NCI-H2196 (cell line): ENCODE data around the gene MAMDC4.
A peak's percentile ranks its signal among the peaks of the same experiment; 100 is the strongest.

Source experiments
- DNase-seq: peaks from one replicate; lab custom pipeline; 2025; ENCODE audit not compliant: unreplicated experiment; lab: John Stamatoyannopoulos, UW

The MAMDC4 gene

DNA sequence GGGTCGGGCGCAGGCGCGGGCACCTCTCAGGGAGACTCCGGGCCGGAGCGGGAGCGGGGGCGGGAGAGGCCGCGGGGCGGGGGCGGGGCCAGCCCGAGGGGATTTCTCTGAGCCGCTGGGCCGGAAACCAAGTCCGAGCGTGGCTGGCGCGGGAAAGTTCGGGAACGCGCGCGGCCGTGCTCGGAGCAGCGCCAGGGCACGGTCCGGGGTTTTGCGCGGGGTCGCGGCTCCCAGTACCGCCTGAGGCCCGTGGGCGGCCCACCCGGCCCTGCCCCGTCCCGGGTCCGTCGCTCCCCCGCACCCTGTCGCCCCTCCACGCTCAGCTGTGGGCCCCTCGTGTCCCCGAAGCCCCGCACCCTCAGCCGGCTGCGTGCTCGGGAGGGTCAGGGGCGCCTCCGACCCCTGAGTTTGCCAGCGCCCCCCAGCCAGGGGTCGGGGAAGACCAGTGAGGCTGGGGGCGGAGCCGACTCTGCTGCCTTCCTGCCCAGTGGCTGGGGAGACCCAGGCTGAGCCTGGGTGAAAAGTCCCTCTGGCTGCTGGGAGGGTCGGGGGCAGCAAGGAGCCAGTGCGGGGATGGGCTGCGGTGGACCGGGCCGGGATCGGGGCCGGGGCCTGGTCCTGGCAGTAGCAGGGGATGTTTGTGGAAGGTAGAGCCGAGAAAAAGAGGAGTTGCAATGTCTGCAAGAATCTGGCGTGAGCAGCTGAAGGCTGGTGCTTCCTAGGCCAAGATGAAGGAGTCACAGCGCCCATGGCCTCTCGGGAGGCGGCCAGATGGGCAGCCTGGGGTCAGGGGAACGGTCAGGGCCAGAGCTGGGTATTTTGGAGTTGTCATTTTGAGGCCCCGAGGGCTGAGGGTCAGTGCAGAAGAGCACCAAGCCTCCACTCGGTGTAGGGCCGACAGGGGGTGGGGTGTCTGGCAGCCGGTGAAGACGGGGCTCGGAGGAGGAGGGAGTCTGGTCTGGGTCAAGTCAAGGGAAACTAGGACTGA, 34.8 kb downstream of the MAMDC4 start:
- peak; percentile 55 for DNase-seq

- no peak for DNase-seq
Measured at GRCh38 chr9:136888454-136888853, 36.3 kb downstream of the MAMDC4 start.

- no peak for DNase-seq
Measured at GRCh38 chr9:136889858-136890257, 37.7 kb downstream of the MAMDC4 start.

GRCh38 chr9:136890661-136891060, 38.5 kb downstream of the MAMDC4 start:
- no peak for DNase-seq

- no peak for DNase-seq
Measured at GRCh38 chr9:136896027-136896426, 43.9 kb downstream of the MAMDC4 start.

DNA sequence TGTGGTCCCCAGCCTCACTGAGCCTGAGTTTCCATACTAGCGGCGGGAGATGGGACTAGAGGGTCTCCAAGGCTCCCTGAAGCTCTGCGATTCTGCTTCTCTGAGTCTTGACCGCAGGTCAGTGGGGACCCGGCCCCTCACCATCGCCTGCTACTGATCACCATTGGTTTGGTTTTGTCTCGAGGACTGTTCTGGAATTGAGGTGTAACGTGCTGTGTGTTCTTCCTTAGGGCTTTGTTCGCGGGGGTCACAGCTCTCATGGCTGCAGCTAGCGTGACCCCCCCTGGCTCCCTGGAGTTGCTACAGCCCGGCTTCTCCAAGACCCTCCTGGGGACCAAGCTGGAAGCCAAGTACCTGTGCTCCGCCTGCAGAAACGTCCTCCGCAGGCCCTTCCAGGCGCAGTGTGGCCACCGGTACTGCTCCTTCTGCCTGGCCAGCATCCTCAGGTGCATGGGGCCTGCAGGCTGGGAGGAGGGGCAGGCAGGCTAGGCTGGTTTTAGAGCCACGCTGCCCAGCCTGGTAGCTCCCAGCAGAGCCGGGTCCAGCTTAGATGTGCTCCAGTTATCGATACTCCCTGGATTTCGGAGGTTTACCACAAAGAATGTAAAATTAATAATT, 46.4 kb downstream of the MAMDC4 start:
- no peak for DNase-seq

DNA sequence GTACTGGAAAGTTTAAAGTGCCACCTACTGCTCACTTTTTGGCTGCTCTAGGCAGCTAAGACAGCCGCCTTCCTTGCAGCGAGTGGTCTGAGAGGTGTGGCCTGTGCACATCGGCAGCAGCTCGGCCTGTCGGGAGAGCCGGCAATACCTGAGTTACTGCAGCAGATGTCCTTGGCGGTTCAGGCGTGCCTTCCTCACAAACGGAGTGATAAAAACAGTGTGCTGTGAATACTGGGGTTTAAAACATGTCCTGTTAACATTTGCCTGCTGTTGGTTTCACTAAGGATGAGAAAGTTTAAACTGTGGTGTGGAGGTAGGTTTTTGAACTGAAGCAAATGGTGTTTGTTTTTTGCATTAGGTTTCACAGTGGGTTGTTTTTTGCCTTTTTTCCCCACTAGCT, 47.0 kb downstream of the MAMDC4 start:
- no peak for DNase-seq

DNA sequence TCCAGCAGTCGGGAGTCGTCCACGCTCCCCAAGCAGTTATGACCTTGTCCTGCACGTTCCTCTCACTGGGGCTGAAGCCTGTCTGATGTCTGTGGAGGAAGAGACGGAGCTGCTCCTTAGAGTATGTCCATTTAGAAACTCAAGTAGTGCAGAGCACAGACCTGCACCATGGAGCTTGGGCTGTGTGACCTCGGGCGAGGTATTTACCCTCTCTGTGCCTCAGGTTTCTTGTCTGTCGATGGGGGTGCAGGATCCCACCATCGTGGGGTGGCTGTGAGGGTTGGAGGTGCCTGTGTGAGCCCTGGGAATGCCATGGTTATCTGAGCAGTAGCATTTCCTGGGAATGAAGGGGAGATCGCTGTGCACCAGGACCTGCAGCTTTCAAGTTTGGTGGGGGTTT, 48.4 kb downstream of the MAMDC4 start:
- DNase-seq: no peak

- DNase-seq: peak; percentile 34
Measured at GRCh38 chr9:136900988-136901515, 48.9 kb downstream of the MAMDC4 start.

GRCh38 chr9:136901516-136902258, 49.5 kb downstream of the MAMDC4 start:
- peak; percentile 51 for DNase-seq

DNA sequence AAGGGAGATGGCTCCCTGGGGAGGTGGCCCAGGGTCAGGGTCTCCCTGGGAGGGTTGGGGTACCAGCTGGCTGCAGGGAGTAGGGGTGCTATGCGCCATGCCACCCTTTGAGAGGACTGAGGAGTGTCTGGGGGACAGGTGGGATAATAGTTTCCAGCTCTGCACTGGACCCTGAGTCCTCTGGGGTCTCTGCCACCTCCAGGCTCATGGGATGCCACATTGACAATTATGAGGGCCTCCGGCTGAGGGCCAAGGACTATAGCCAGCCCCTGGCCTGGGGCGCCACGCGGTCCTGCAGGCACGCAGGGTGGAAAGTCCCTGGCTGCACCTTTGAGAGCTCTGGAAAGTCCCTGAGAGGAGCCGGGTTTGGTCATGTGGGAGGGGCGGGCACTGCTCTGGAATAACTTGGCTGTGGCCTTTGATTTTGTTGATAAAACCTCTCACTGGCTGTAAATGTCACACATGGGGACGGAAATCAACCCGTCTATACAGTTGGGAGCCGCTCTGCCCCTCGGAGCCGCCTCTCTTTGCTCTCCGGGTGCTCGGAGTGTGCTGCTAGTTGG, 50.2 kb downstream of the MAMDC4 start:
- DNase-seq: peak; percentile 69

GRCh38 chr9:136903041-136903554, 51.0 kb downstream of the MAMDC4 start:
- DNase-seq: no peak

GRCh38 chr9:136906266-136906665, 54.1 kb downstream of the MAMDC4 start:
- DNase-seq: no peak

GRCh38 chr9:136907011-136907914, 55.1 kb downstream of the MAMDC4 start:
- no peak for DNase-seq
